ENCODE data around the gene CCSER2.

GRCh38 chr10:84294766-84295447, 33.5 kb upstream of the CCSER2 start:
- TF ChIP-seq, protein P1, sequence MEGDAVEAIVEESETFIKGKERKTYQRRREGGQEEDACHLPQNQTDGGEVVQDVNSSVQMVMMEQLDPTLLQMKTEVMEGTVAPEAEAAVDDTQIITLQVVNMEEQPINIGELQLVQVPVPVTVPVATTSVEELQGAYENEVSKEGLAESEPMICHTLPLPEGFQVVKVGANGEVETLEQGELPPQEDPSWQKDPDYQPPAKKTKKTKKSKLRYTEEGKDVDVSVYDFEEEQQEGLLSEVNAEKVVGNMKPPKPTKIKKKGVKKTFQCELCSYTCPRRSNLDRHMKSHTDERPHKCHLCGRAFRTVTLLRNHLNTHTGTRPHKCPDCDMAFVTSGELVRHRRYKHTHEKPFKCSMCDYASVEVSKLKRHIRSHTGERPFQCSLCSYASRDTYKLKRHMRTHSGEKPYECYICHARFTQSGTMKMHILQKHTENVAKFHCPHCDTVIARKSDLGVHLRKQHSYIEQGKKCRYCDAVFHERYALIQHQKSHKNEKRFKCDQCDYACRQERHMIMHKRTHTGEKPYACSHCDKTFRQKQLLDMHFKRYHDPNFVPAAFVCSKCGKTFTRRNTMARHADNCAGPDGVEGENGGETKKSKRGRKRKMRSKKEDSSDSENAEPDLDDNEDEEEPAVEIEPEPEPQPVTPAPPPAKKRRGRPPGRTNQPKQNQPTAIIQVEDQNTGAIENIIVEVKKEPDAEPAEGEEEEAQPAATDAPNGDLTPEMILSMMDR (conservative IDR thresholded peaks at IDR 0.05) = no peak
- no peak for TF ChIP-seq EZH2 (IDR thresholded peaks at IDR 0.05; ENCODE audit: low read depth)
